ENCODE data around the gene UBE2Q2.

UBE2Q2 gene

GRCh38 chr15:75872403-75872990 is 29.2 kb downstream of the UBE2Q2 start:
- TF ChIP-seq CTCF (conservative IDR thresholded peaks at IDR 0.05; ENCODE audit: low read depth), result no peak
- H3K27ac ChIP-seq, result no peak overlapping the region
- no peak for DNase-seq (ENCODE audit: low spot score)
- CTCF ChIA-PET, result no interaction called here
- POLR2A ChIA-PET (ENCODE audit: low non-redundant PET), result no interaction called here

- POLR2A ChIA-PET (ENCODE audit: low non-redundant PET), result no interaction called here
- CTCF ChIA-PET, result interaction anchor here (0.6 to 0.9 kb wide), 3 partner anchors 31 to 385 kb away, joined by 3 to 4 read pairs (median 4); no protein-coding TSS in a partner anchor
- no peak for TF ChIP-seq CTCF (conservative IDR thresholded peaks at IDR 0.05; ENCODE audit: low read depth)
- no peak for DNase-seq (ENCODE audit: low spot score)
- no peak overlapping the region for H3K27ac ChIP-seq
These were observed 40.8 kb downstream of the UBE2Q2 start for GRCh38 chr15:75884041-75884440.

- ChIA-PET POLR2A (ENCODE audit: low non-redundant PET) (no interaction called here), CTCF (interaction anchor here (0.6 kb wide), 2 partner anchors 26 to 201 kb away, joined by 4 read pairs; no protein-coding TSS in a partner anchor)
- TF ChIP-seq CTCF (conservative IDR thresholded peaks at IDR 0.05; ENCODE audit: low read depth), result no peak
- no peak for DNase-seq (ENCODE audit: low spot score)
- H3K27ac ChIP-seq, result no peak overlapping the region
These were observed 43.9 kb downstream of the UBE2Q2 start for GRCh38 chr15:75887178-75887577.

GRCh38 chr15:75891895-75892294 is 48.6 kb downstream of the UBE2Q2 start:
- DNase-seq (ENCODE audit: low spot score), result peak; percentile 46

GRCh38 chr15:75895731-75896130 is 52.5 kb downstream of the UBE2Q2 start:
- DNase-seq (ENCODE audit: low spot score), result no peak
- no peak overlapping the region for H3K27ac ChIP-seq
- TF ChIP-seq CTCF (conservative IDR thresholded peaks at IDR 0.05; ENCODE audit: low read depth), result no peak
- ChIA-PET CTCF (no interaction called here), POLR2A (ENCODE audit: low non-redundant PET) (no interaction called here)

More at GRCh38 chr15:75891895-75892294, 48.6 kb downstream of the UBE2Q2 start:
- no peak for TF ChIP-seq CTCF (conservative IDR thresholded peaks at IDR 0.05; ENCODE audit: low read depth)
- ChIA-PET POLR2A (ENCODE audit: low non-redundant PET) (no interaction called here), CTCF (no interaction called here)
- H3K27ac ChIP-seq, result no peak overlapping the region

GRCh38 chr15:75900577-75900976 is 57.3 kb downstream of the UBE2Q2 start:
- DNase-seq (ENCODE audit: low spot score), result no peak
- ChIA-PET POLR2A (ENCODE audit: low non-redundant PET) (no interaction called here), CTCF (no interaction called here)
- TF ChIP-seq CTCF (conservative IDR thresholded peaks at IDR 0.05; ENCODE audit: low read depth), result no peak
- H3K27ac ChIP-seq, result no peak overlapping the region
